GM12864 (cell line): ENCODE data around the gene RCOR3.
"Not testable (repeated sequence)": the region's sequence is repeated elsewhere in the genome, so short reads cannot be mapped to it uniquely, and the experiment has no call there.

Experiments
- DNase-seq: peaks from one replicate; pipeline ENCODE4 v3.0.0-alpha.2; 2011; ENCODE audit warnings: low read depth
- H3K4me3 ChIP-seq: 2 replicates; pipeline ENCODE4 v1.5.1; 2011; ENCODE audit warnings: mild to moderate bottlenecking, low read depth, low read length, control low read depth
- CTCF ChIP-seq: IDR thresholded peaks from 2 replicates; pipeline ENCODE4 v1.5.1; 2011; ENCODE audit warnings: low read depth, mild to moderate bottlenecking, moderate library complexity, low read length, control low read depth, inconsistent platforms; ENCODE audit errors: missing control alignments

RCOR3 gene

GRCh38 chr1:211347077-211347844, 88.1 kb downstream of the RCOR3 start:
- DNase-seq, result no peak
- no peak overlapping the region for H3K4me3 ChIP-seq
- TF ChIP-seq CTCF, result no peak

- H3K4me3 ChIP-seq, result no peak overlapping the region
- TF ChIP-seq CTCF, result no peak
- DNase-seq, result no peak
These were observed 89.4 kb downstream of the RCOR3 start for GRCh38 chr1:211348547-211348946.

- no peak for TF ChIP-seq CTCF
These were observed 90.6 kb downstream of the RCOR3 start for GRCh38 chr1:211349741-211350140.

GRCh38 chr1:211352055-211352454, 92.9 kb downstream of the RCOR3 start:
- DNase-seq, H3K4me3 ChIP-seq: not testable (repeated sequence)

More at GRCh38 chr1:211349741-211350140, 90.6 kb downstream of the RCOR3 start:
- H3K4me3 ChIP-seq, result no peak overlapping the region
- no peak for DNase-seq

- DNase-seq, result no peak
- TF ChIP-seq CTCF, result no peak
- H3K4me3 ChIP-seq, result no peak overlapping the region
These were observed 93.3 kb downstream of the RCOR3 start for GRCh38 chr1:211352465-211352864.

GRCh38 chr1:211352985-211353515, 93.9 kb downstream of the RCOR3 start:
- peak; percentile 89 for TF ChIP-seq CTCF
- no peak overlapping the region for H3K4me3 ChIP-seq
- peak; percentile 45 for DNase-seq

- DNase-seq, result no peak
- no peak for TF ChIP-seq CTCF
- H3K4me3 ChIP-seq, result no peak overlapping the region
These were observed 94.5 kb downstream of the RCOR3 start for GRCh38 chr1:211353562-211354212.
